GM21825 (cell line): Measurements from ENCODE around the gene DENND4C.
"Not testable (repeated sequence)": the region's sequence is repeated elsewhere in the genome, so short reads cannot be mapped to it uniquely, and the experiment has no call there.

Source experiments
- ATAC-seq: cut with Tn5 transposase; IDR thresholded peaks from one replicate; pipeline ENCODE4 v1.9.1; 2021; ENCODE audit warnings: mild to moderate bottlenecking, moderate library complexity; ENCODE audit not compliant: unreplicated experiment

Gene DENND4C

GRCh38 chr9:19223724-19224123 lies 6.8 kb upstream of the DENND4C start:
- no peak for ATAC-seq

DNA sequence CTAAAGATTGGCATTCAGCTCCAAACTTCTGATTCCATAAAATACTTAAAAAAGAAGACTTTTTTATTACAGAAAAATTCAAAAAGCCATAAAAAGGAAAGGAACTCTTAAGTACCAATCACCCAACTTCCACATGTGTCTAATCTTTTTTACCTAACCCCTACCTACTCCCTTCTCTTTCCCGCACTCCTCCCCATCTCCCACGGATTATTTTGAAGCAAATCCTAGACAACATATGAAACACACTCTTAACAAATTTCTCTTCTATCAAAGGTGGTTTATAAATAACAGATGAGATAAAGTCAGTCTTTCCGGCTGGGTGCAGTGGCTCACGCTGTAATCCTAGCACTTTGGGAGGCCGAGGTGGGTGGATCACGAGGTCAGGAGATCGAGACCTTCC lies 5.9 kb upstream of the DENND4C start:
- ATAC-seq: no peak

- peak; percentile 51 for ATAC-seq
These were observed 718 bp upstream of the DENND4C start for GRCh38 chr9:19229595-19230354.

DNA sequence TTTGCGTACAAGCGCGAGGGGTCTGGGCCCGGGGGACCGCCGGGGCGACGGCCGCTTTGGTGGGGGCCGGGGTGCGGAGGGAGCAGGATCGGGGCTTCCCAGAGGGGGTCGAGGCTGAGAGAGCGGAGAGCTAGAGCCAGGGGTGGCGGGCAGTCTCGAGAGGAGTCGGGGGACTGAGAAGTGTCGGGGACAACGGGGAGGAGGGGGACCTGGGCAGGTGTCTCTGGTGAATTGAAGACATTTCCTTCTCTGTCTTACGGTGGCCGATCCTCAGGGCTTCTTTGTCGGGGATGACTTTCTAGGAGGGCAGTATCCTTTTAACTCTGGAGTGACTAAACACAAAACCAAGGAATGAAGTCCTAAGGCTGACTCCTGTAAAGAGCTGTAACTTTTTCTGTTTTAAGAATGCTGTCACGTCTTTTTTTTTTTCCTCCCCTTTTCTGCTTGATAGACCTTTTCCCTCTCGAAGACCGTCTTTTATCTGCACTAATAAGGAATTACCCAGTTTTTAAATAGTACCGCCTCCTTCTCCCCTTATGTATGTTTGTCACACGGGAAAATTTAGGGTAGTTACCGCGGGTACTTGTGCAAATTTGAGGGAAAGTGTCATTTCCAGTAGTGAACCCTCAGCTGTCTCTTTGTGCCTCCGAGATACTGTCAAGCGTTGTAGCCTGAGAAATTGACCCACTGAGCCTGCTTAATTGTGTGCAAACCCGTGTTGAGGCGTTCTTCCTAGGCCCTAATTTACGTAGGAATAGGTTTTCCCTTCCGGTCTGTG lies 822 bp downstream of the DENND4C start:
- no peak for ATAC-seq

GRCh38 chr9:19231904-19232822 lies 1.7 kb downstream of the DENND4C start:
- ATAC-seq: no peak

- no peak for ATAC-seq
These were observed 2.3 kb downstream of the DENND4C start for GRCh38 chr9:19232823-19233194.

DNA sequence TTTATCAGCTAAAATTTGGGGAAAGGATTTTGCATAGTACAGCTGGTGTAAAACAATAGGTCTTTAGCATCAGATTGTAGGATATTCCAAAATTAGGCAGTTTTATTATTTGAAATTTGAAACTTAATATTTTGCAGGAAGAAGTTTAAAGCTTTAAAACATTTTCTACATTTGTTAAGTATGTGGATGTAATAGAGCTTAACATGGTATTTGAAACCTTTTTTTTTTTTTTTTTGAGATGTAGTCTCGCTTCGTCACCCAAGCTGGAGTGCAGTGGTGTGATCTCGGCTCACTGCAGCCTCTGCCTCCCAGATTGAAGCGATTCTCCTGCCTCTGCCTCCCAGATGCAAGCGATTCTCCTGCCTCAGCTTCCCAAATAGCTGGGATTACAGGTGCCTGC lies 2.9 kb downstream of the DENND4C start:
- ATAC-seq: no peak

- no peak for ATAC-seq
These were observed 9.5 kb downstream of the DENND4C start for GRCh38 chr9:19239955-19240354.

GRCh38 chr9:19241728-19242127 lies 11.2 kb downstream of the DENND4C start:
- ATAC-seq: no peak

DNA sequence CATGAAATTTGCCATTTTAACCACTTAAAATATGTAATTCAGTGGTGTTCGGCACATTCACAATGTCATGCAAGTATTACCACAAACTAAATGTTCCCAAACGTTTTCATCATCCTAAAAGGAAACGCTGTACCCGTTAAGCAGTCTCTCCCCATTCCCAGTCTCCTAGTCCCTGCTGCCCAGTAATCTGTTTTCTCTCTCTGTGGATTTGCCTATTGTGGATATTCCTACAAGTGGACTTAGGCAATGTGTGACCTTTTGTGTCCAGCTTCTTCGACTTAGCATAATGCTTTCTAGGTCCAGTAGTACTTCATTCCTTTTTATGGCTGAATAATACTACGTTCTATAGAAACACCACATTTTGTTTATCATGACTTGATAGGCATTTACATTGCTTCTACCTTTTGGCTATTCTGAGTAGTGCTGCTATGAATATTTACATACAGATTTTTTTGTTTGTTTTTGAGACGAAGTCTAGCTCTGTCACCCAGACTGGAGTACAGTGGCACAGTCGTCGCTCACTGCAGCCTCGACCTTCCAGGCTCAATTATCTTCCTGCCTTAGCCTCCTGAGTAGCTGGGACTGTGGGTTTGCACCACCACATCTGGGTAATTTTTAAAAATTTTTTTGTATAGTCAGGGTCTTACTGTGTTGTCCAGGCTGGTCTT lies 13.0 kb downstream of the DENND4C start:
- ATAC-seq: no peak

- ATAC-seq: no peak
These were observed 16.4 kb downstream of the DENND4C start for GRCh38 chr9:19246891-19247290.

GRCh38 chr9:19247420-19247819 lies 16.9 kb downstream of the DENND4C start:
- ATAC-seq: no peak

DNA sequence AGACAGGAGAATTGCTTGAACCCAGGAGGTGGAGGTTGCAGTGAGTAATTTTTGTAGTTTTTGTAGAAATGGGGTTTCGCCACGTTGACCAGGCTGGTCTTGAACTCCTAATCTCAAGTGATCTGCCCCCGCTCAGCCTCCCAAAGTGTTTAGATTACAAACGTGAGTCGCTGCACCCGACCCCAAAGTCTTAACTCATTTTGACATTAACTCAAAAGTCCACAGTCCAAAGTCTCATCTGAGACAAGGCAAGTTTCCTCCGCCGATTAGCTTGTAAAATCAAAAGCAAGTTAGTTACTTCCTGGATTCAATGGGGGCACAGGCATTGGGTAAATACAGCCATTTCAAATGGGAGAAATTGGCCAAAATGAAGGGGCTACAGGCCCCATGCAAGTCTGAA lies 19.9 kb downstream of the DENND4C start:
- ATAC-seq: not testable (repeated sequence)

DNA sequence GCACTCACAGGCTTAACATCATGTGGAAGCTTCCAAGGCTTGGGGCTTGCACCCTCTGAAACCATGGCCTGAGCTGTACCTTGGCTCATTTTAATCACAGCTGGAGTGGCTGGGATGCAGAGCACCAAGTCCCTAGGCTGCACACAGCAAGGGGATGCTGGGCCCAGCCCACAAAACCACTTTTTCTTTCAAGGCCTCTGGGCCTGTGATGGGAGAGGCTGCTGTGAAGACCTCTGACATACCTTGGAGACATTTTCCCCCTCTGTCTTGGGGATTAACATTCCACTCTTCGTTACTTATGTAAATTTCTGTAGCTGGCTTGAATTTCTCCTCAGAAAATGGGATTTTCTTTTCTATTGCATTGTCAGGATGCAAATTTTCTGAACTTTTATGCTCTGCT lies 20.7 kb downstream of the DENND4C start:
- not testable (repeated sequence) for ATAC-seq

DNA sequence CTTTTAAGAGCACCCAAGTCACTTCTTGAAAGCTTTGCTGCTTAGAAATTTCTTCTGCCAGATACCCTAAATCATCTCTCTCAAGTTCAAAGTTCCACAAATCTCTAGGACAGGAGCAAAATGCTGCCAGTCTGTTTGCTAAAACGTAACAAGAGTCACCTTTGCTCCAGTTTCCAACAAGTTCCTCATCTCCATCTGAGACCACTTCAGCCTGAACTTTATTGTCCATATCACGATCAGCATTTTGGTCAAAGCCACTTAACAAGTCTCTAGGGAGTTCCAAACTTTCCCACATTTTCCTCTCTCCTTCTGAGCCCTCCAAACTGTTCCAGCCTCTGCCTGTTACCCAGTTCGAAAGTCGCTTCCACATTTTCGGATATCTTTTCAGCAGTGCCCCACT lies 21.1 kb downstream of the DENND4C start:
- ATAC-seq: not testable (repeated sequence)

- ATAC-seq: no peak
These were observed 21.8 kb downstream of the DENND4C start for GRCh38 chr9:19252174-19252884.

DNA sequence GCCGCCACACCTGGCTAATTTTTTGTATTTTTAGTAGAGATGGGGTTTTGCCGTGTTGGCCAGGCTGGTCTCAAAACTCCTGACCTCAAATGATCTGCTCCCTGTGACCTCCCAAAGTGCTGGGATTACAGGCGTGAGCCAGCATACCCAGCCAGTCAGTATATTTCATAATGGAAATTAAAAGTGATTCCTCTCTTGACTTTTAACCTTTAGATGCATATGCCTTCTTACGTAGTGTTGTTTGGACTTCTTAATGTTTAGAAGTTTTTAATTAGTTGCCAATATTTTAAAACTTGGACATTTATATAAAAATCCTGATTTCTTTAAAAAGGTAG lies 22.4 kb downstream of the DENND4C start:
- no peak for ATAC-seq

GRCh38 chr9:19255112-19255511 lies 24.6 kb downstream of the DENND4C start:
- ATAC-seq: no peak

- no peak for ATAC-seq
These were observed 25.3 kb downstream of the DENND4C start for GRCh38 chr9:19255821-19256220.

DNA sequence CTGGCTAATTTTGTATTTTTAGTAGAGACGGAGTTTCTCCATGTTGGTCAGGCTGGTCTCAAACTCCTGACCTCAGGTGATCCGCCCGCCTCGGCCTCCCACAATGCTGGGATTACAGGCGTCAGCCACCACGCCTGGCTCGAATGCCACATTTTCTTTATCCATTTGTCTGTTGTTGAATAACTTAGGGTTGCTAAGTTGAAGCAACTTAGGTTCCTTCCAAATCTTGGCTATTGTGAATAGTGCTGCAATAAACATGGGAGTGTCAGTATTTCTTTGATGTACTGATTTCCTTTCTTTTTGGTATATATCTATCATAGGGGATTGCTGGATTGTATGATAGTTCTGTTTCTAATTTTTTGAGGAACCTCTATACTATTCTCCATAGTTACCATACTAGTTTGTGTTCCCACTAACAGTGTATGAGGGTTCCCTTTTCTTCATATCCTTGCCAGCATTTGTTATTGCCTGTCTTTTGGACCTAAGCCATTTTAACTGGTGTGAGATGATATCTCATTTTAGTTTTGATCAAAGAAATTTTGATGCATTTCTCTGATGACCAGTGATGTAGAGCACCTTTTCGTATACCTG lies 29.3 kb downstream of the DENND4C start:
- ATAC-seq: not testable (repeated sequence)
